Kidney (tissue), 14 donors: ENCODE data around the gene ZBTB16. TPM values are rescaled to one million over a fixed set of nuclear protein-coding genes. Genes with fewer than 3 reads are reported as not detected.

ENCODE experiments used
- DNase-seq, 5 donors: peaks; one replicate each; pipeline ENCODE4 v3.0.0-alpha.2; 2013 to 2020
- FAIRE-seq: peaks from 2 replicates; lab custom pipeline; 2012; peaks lifted over from hg19 to GRCh38; lab: Jason Lieb, UNC
- H3K27ac ChIP-seq, 2 donors: one replicate each; pipeline ENCODE4 v1.7.0; 2013; ENCODE audit warnings: low read depth in 2 of 2, low read length in 2 of 2, inconsistent platforms in 1 of 2
- H3K27me3 ChIP-seq: one replicate; pipeline ENCODE4 v1.7.1; 2013; ENCODE audit warnings: low read length, inconsistent platforms; ENCODE audit not compliant: control insufficient read depth, insufficient read depth
- H3K36me3 ChIP-seq, 3 donors: one replicate each; pipeline versions ENCODE4 v1.7.0 to v1.7.1; 2013; ENCODE audit warnings: low read length in 3 of 3, control low read depth in 1 of 3, inconsistent platforms in 1 of 3; ENCODE audit not compliant: insufficient read depth in 3 of 3, control insufficient read depth in 2 of 3
- H3K4me1 ChIP-seq, 3 donors: one replicate each; pipeline versions ENCODE4 v1.7.0 to v1.7.1; 2013; ENCODE audit warnings: low read length in 3 of 3, inconsistent platforms in 1 of 3, low read depth in 1 of 3; ENCODE audit not compliant: control insufficient read depth in 2 of 3, insufficient read depth in 2 of 3
- H3K4me3 ChIP-seq, 3 donors: one replicate each; pipeline versions ENCODE4 v1.7.0 to v1.8.1; 2013; ENCODE audit warnings: low read length in 3 of 3, control low read depth in 1 of 3, inconsistent platforms in 1 of 3
- H3K9ac ChIP-seq, 3 donors: one replicate each; pipeline versions ENCODE4 v1.7.0 to v1.7.1; 2013; ENCODE audit warnings: low read length in 3 of 3, control low read depth in 1 of 3, inconsistent platforms in 1 of 3
- H3K9me3 ChIP-seq, 3 donors: one replicate each; pipeline versions ENCODE4 v1.7.0 to v1.7.1; 2013; ENCODE audit warnings: low read length in 3 of 3, control low read depth in 1 of 3, inconsistent platforms in 1 of 3; ENCODE audit not compliant: control insufficient read depth in 2 of 3, insufficient read depth in 1 of 3
- intact Hi-C: fragments of 100-400 bp; cut with DNase I; formaldehyde crosslinking; loops from one replicate; pipeline ENCODE4 v1.11.1; 2022
- polyA plus RNA-seq: library from polyadenylated mRNA; stranded (reverse); fragments of 350-450 nt; fragmentation: Illumina TruSeq; extraction: RNeasy Lipid Tissue Mini Kit (QIAGEN cat#74804); gene quantifications from one replicate; pipeline ENCODE4 v1.2.3, GENCODE V29; 2014; ENCODE audit warnings: low read depth, low replicate concordance; ENCODE audit not compliant: insufficient read depth
- total RNA-seq: library from RNA; stranded (reverse); fragmentation: NEBNext Ultra II Directional; extraction: Animal tissue kit (Norgen Biotek cat#: 25700); gene quantifications from one replicate; pipeline ENCODE4 v1.2.1, GENCODE V29; 2021
- TF ChIP-seq, protein P1 (sequence below): IDR thresholded peaks from 3 replicates; pipeline ENCODE4 v1.5.1; 2012; ENCODE audit warnings: mild to moderate bottlenecking, moderate library complexity, borderline replicate concordance; ENCODE audit not compliant: insufficient read depth; ENCODE audit errors: extremely low read depth
- donor health status: control.
- donor health status: control.
- donor health status: control.
- donor health status: control.
- donor health status: control.
- donor health status: DM: yes; HTN: yes; CAD: no.
- donor health status: Normal renal cell carcinoma (clear cell type).

Gene ZBTB16
- total and polyA plus RNA-seq, 2 donors from 2014 or later: 2.5 to 126 TPM

DNA sequence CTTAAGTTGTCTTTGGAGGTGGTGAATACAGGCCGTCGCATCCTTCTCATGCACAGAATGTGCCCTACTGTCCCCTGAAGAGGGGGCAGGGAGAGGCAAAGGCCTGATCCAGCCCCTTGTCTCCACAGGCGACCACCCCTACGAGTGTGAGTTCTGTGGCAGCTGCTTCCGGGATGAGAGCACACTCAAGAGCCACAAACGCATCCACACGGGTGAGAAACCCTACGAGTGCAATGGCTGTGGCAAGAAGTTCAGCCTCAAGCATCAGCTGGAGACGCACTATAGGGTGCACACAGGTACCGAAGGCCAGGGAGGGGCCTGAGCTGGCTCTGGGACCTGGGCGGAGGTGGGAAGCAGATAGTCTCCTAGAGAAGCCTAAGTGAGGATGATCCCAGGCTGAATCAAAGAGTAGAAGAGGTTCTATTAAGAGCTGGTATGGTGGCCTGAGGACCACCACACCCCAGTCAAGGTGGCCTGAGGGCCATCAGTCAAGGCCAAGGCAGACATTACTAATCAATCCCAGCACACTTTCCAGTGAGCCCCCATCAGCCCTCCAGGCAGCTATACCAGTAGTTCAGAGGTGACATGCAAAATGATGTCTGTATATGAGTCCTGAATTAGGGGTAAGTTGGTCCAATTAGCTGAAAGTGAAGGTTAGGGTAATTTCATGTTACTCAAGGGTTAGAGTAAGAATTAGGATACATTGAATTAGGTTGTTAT, 187.7 kb downstream of the ZBTB16 start:
- Histone ChIP-seq H3K4me3 (no peak overlapping the region), H3K36me3 (peaks cover 0 to 49% (median 33%) of the 10 kb centered on the region in 3 donors), H3K4me1 (peaks cover 0 to 3% (median 0%) of the 10 kb centered on the region in 3 donors), H3K9ac (no peak overlapping the region), H3K27me3 (no peaks in the 10 kb centered on the region), H3K9me3 (no peaks in the 10 kb centered on the region), H3K27ac (no peak overlapping the region)
- intact Hi-C loops: no loop called here
- TF ChIP-seq, protein P1, sequence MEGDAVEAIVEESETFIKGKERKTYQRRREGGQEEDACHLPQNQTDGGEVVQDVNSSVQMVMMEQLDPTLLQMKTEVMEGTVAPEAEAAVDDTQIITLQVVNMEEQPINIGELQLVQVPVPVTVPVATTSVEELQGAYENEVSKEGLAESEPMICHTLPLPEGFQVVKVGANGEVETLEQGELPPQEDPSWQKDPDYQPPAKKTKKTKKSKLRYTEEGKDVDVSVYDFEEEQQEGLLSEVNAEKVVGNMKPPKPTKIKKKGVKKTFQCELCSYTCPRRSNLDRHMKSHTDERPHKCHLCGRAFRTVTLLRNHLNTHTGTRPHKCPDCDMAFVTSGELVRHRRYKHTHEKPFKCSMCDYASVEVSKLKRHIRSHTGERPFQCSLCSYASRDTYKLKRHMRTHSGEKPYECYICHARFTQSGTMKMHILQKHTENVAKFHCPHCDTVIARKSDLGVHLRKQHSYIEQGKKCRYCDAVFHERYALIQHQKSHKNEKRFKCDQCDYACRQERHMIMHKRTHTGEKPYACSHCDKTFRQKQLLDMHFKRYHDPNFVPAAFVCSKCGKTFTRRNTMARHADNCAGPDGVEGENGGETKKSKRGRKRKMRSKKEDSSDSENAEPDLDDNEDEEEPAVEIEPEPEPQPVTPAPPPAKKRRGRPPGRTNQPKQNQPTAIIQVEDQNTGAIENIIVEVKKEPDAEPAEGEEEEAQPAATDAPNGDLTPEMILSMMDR: no peak
- no peak for FAIRE-seq
- DNase-seq: no peak

GRCh38 chr11:114250180-114250579, 190.7 kb downstream of the ZBTB16 start:
- FAIRE-seq: no peak
- H3K27me3 ChIP-seq: no peaks in the 10 kb centered on the region
- H3K9me3 ChIP-seq: no peaks in the 10 kb centered on the region
- no peak overlapping the region for H3K27ac ChIP-seq
- H3K4me3 ChIP-seq: no peak overlapping the region
- H3K9ac ChIP-seq: no peak overlapping the region
- DNase-seq: no peak
- peaks cover 0 to 3% (median 0%) of the 10 kb centered on the region in 3 donors for H3K4me1 ChIP-seq
- peaks cover 0 to 34% (median 25%) of the 10 kb centered on the region in 3 donors for H3K36me3 ChIP-seq
- TF ChIP-seq, protein P1: no peak
- intact Hi-C loops: no loop called here

GRCh38 chr11:114250993-114251814, 191.7 kb downstream of the ZBTB16 start:
- Histone ChIP-seq H3K27ac (no peak overlapping the region), H3K9me3 (no peaks in the 10 kb centered on the region), H3K4me1 (peaks cover 0 to 3% (median 0%) of the 10 kb centered on the region in 3 donors), H3K36me3 (peaks cover 0 to 27% (median 25%) of the 10 kb centered on the region in 3 donors), H3K27me3 (no peaks in the 10 kb centered on the region), H3K4me3 (no peak overlapping the region), H3K9ac (no peak overlapping the region)
- TF ChIP-seq, protein P1: no peak
- intact Hi-C loops: no loop called here
- no peak for FAIRE-seq
- peak in 2 of 5 donors; percentile 78 to 82 for DNase-seq
